ENCODE results near the gene CPLX4. TPM values are rescaled to one million over a fixed set of nuclear protein-coding genes. Genes with fewer than 3 reads are reported as not detected.
"Not testable (repeated sequence)": the region's sequence is repeated elsewhere in the genome, so short reads cannot be mapped to it uniquely, and the experiment has no call there.

The CPLX4 gene
- total RNA-seq, 3 donors from 2014 or later = not detected

- DNase-seq; H3K4me3 Mint-ChIP-seq; H3K36me3 Mint-ChIP-seq (ENCODE audit: insufficient read depth); ATAC-seq; H3K9me3 Mint-ChIP-seq: not testable (repeated sequence)
- Mint-ChIP-seq H3K4me1 (ENCODE audit: low read depth) (peaks cover 10% of the 10 kb centered on the region), H3K27me3 (ENCODE audit: low read depth) (peaks cover 83% of the 10 kb centered on the region)
These were observed 56.6 kb downstream of the CPLX4 start for GRCh38 chr18:59261842-59262241.

DNA sequence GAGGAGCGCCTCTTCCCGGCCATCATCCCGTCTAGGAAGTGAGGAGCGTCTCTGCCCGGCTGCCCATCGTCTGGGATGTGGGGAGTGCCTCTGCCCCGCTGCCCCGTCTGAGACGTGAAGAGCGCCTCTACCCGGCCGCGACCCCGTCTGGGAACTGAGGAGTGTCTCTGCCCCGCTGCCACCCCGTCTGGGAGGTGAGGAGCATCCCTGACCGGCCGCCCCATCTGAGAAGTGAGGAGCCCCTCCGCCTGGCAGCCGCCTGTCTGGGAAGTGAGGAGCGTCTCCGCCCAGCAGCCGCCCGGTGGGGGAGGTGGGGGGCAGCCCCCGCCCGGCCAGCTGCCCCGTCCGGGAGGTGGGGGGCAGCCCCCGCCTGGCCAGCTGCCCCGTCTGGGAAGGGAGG is 63.0 kb downstream of the CPLX4 start:
- not testable (repeated sequence) for DNase-seq; H3K4me1 Mint-ChIP-seq (ENCODE audit: low read depth); H3K9me3 Mint-ChIP-seq; ATAC-seq; H3K36me3 Mint-ChIP-seq (ENCODE audit: insufficient read depth); H3K4me3 Mint-ChIP-seq
- H3K27me3 Mint-ChIP-seq (ENCODE audit: low read depth) = peaks cover 39% of the 10 kb centered on the region

DNA sequence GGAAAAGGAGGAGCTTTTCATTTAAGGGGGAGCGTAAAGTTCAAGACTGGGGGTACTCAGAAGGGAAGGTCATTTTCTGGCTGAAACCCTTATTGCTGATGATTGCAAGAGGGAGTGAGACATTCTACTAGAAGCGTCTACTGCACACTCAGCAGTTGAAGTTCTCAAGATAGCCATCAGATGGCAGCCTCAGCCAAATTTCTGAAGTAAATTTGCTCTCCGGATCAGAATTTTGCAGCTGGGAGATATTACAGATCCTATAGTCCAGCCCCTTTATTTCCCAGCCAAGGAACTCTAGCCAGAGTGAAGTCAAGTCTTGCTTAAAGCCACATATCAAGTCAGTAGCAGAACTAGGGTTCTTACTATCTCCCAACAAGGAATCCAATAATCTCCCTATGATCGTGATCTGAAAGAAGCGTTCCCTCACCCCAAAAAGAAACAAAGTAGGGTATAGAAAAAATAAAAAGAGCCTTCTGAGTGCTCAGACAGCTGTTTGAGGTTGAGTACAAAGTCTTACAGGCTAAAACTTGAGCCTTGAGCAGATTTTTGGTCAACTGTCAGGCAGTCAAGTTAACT is 69.2 kb downstream of the CPLX4 start:
- Mint-ChIP-seq H3K4me3 (no peak overlapping the region), H3K4me1 (ENCODE audit: low read depth) (no peaks in the 10 kb centered on the region), H3K9me3 (no peaks in the 10 kb centered on the region), H3K27me3 (ENCODE audit: low read depth) (peaks cover 39% of the 10 kb centered on the region), H3K36me3 (ENCODE audit: insufficient read depth) (no peaks in the 10 kb centered on the region)
- ATAC-seq (no peak), DNase-seq (no peak)

GRCh38 chr18:59246796-59247195 is 71.7 kb downstream of the CPLX4 start:
- Mint-ChIP-seq H3K27me3 (ENCODE audit: low read depth) (peaks cover 40% of the 10 kb centered on the region), H3K4me1 (ENCODE audit: low read depth) (no peaks in the 10 kb centered on the region), H3K4me3 (no peak overlapping the region), H3K9me3 (no peaks in the 10 kb centered on the region), H3K36me3 (ENCODE audit: insufficient read depth) (no peaks in the 10 kb centered on the region)
- DNase-seq = no peak
- no peak for ATAC-seq

Other genes starting within 250 kb of the CPLX4 start
- gene SEC11C, start 178.8 kb downstream of the CPLX4 start, total RNA-seq = 100 to 1,000 TPM; 126 to 152 (median 134) TPM
- gene GRP, start 98.5 kb downstream of the CPLX4 start, total RNA-seq = not detected
- gene RAX, start 45.2 kb downstream of the CPLX4 start, total RNA-seq = not detected
- 100 to 1,000 TPM; 106 to 130 (median 116) TPM for gene LMAN1, start 40.6 kb upstream of the CPLX4 start, total RNA-seq